Measurements from ENCODE around the gene ABCA2.
A peak's percentile ranks its signal among the peaks of the same experiment; 100 is the strongest.

ABCA2 gene

GRCh38 chr9:137028263-137029057 is 423 bp upstream of the ABCA2 start:
- DNase-seq: peak; percentile 64

- DNase-seq: no peak
Observed at GRCh38 chr9:137026828-137027227, 1.2 kb downstream of the ABCA2 start.

- no peak for DNase-seq
Observed at GRCh38 chr9:137026384-137026783, 1.7 kb downstream of the ABCA2 start.

- no peak for DNase-seq
Observed at GRCh38 chr9:137025517-137025966, 2.5 kb downstream of the ABCA2 start.

- no peak for DNase-seq
Observed at GRCh38 chr9:137023583-137023991, 4.5 kb downstream of the ABCA2 start.

- no peak for DNase-seq
Observed at GRCh38 chr9:137023157-137023556, 4.9 kb downstream of the ABCA2 start.

GRCh38 chr9:137022662-137023008 is 5.4 kb downstream of the ABCA2 start:
- DNase-seq: no peak

GRCh38 chr9:137021979-137022661 is 5.9 kb downstream of the ABCA2 start:
- peak; percentile 58 for DNase-seq

GRCh38 chr9:137021568-137021978 is 6.5 kb downstream of the ABCA2 start:
- DNase-seq: no peak

GRCh38 chr9:137020771-137021567 is 7.1 kb downstream of the ABCA2 start:
- DNase-seq: no peak

GRCh38 chr9:137019891-137020683 is 8.0 kb downstream of the ABCA2 start:
- no peak for DNase-seq

- no peak for DNase-seq
Observed at GRCh38 chr9:137018761-137019559, 9.1 kb downstream of the ABCA2 start.

- DNase-seq: no peak
Observed at GRCh38 chr9:137017791-137018497, 10.1 kb downstream of the ABCA2 start.

GRCh38 chr9:137017071-137017470 is 11.0 kb downstream of the ABCA2 start:
- DNase-seq: no peak

- no peak for DNase-seq
Observed at GRCh38 chr9:137016436-137016835, 11.6 kb downstream of the ABCA2 start.

- no peak for DNase-seq
Observed at GRCh38 chr9:137015976-137016375, 12.1 kb downstream of the ABCA2 start.

- DNase-seq: no peak
Observed at GRCh38 chr9:137015540-137015930, 12.5 kb downstream of the ABCA2 start.

GRCh38 chr9:137014776-137015539 is 13.1 kb downstream of the ABCA2 start:
- no peak for DNase-seq

- no peak for DNase-seq
Observed at GRCh38 chr9:137014166-137014565, 13.9 kb downstream of the ABCA2 start.

GRCh38 chr9:137013571-137013940 is 14.5 kb downstream of the ABCA2 start:
- no peak for DNase-seq

Measured in central memory CD4-positive, alpha-beta T cell (primary cell).